BLaER1 (cell line): Measurements from ENCODE around the gene TSPAN5.
A peak's percentile ranks its signal among the peaks of the same experiment; 100 is the strongest.
"Not testable (repeated sequence)": the region's sequence is repeated elsewhere in the genome, so short reads cannot be mapped to it uniquely, and the experiment has no call there.

ENCODE experiments used
- H3K27ac ChIP-seq: shearing (Covaris generic); formaldehyde crosslinking; 2 replicates; pipeline ENCODE4 v1.8.1; 2022
- H3K27me3 ChIP-seq: shearing (Covaris generic); formaldehyde crosslinking; 2 replicates; pipeline ENCODE4 v1.8.1; 2022
- H3K36me3 ChIP-seq: shearing (Covaris generic); formaldehyde crosslinking; 2 replicates; pipeline ENCODE4 v1.8.1; 2022
- H3K4me1 ChIP-seq: shearing (Covaris generic); formaldehyde crosslinking; 2 replicates; pipeline ENCODE4 v1.8.1; 2022
- H3K4me2 ChIP-seq: shearing (Covaris generic); formaldehyde crosslinking; 2 replicates; pipeline ENCODE4 v1.8.1; 2022
- H3K4me3 ChIP-seq: shearing (Covaris generic); formaldehyde crosslinking; 2 replicates; pipeline ENCODE4 v1.8.1; 2022
- H3K9ac ChIP-seq: shearing (Covaris generic); formaldehyde crosslinking; 2 replicates; pipeline ENCODE4 v1.8.1; 2022
- H3K9me3 ChIP-seq: shearing (Covaris generic); formaldehyde crosslinking; 2 replicates; pipeline ENCODE4 v1.8.1; 2022
- H4K20me1 ChIP-seq: shearing (Covaris generic); formaldehyde crosslinking; 2 replicates; pipeline ENCODE4 v1.8.1; 2022
- Cebpa-rat ChIP-seq: shearing (Covaris generic); IDR thresholded peaks from 2 replicates; pipeline ENCODE4 v1.8.1; 2022

The TSPAN5 gene

GRCh38 chr4:98544818-98545414, 113.5 kb downstream of the TSPAN5 start:
- no peak overlapping the region for H3K27ac ChIP-seq
- H4K20me1 ChIP-seq: no peaks in the 10 kb centered on the region

GRCh38 chr4:98544141-98544817, 114.1 kb downstream of the TSPAN5 start:
- H4K20me1 ChIP-seq: no peaks in the 10 kb centered on the region
- H3K36me3 ChIP-seq: no peaks in the 10 kb centered on the region
- no peaks in the 10 kb centered on the region for H3K9me3 ChIP-seq
- no peak overlapping the region for H3K4me3 ChIP-seq
- no peak overlapping the region for H3K4me2 ChIP-seq
- no peak overlapping the region for H3K9ac ChIP-seq
- H3K27me3 ChIP-seq: no peaks in the 10 kb centered on the region
- H3K4me1 ChIP-seq: no peaks in the 10 kb centered on the region
- TF ChIP-seq Cebpa-rat: no peak
- no peak overlapping the region for H3K27ac ChIP-seq

More at GRCh38 chr4:98544818-98545414, 113.5 kb downstream of the TSPAN5 start:
- Histone ChIP-seq H3K27me3 (no peaks in the 10 kb centered on the region), H3K9ac (no peak overlapping the region), H3K4me2 (no peak overlapping the region), H3K36me3 (no peaks in the 10 kb centered on the region), H3K4me1 (no peaks in the 10 kb centered on the region), H3K9me3 (no peaks in the 10 kb centered on the region), H3K4me3 (no peak overlapping the region)
- TF ChIP-seq Cebpa-rat: no peak

- Histone ChIP-seq H3K9me3 (0 out of 2 replicates have a peak, but pooled peaks cover 2% of the 10 kb centered on the region), H3K4me3 (no peak overlapping the region), H3K27me3 (no peaks in the 10 kb centered on the region), H3K27ac (no peak overlapping the region), H3K4me2 (no peak overlapping the region), H3K9ac (no peak overlapping the region), H3K36me3 (no peaks in the 10 kb centered on the region), H4K20me1 (no peaks in the 10 kb centered on the region), H3K4me1 (no peaks in the 10 kb centered on the region)
- no peak for TF ChIP-seq Cebpa-rat
These were observed 116.4 kb downstream of the TSPAN5 start for GRCh38 chr4:98542011-98542410.

- Histone ChIP-seq H3K9ac (no peak overlapping the region), H3K4me1 (no peaks in the 10 kb centered on the region), H3K27ac (no peak overlapping the region), H3K27me3 (no peaks in the 10 kb centered on the region), H3K4me2 (no peak overlapping the region), H3K36me3 (no peaks in the 10 kb centered on the region), H3K9me3 (0 out of 2 replicates have a peak, but pooled peaks cover 6% of the 10 kb centered on the region), H4K20me1 (no peaks in the 10 kb centered on the region), H3K4me3 (no peak overlapping the region)
- TF ChIP-seq Cebpa-rat: no peak
These were observed 117.6 kb downstream of the TSPAN5 start for GRCh38 chr4:98540803-98541202.

- no peak for TF ChIP-seq Cebpa-rat
- Histone ChIP-seq H3K4me3 (no peak overlapping the region), H3K36me3 (no peaks in the 10 kb centered on the region), H3K27me3 (no peaks in the 10 kb centered on the region), H4K20me1 (no peaks in the 10 kb centered on the region), H3K4me1 (no peaks in the 10 kb centered on the region), H3K9me3 (0 out of 2 replicates have a peak, but pooled peaks cover 6% of the 10 kb centered on the region), H3K27ac (no peak overlapping the region), H3K9ac (no peak overlapping the region), H3K4me2 (no peak overlapping the region)
These were observed 118.7 kb downstream of the TSPAN5 start for GRCh38 chr4:98539741-98540140.

DNA sequence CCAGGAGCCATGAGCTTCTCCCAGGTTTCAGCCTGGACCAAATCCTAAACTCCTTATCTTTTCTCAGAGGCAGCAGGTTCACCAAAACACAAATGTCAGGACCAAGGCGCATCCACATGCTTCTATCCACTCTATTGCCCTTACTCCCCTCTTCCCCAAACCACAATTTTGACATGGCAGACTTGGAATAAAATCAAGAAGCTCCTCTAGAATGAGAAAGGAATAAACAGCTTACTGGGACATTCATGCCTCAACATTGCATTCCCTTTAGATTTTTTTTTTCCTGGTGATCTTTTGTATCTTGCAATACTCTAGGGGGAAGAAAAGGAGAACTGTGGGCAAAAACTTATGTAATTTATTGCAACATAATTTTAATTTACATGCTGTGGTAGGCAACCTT, 119.1 kb downstream of the TSPAN5 start:
- no peaks in the 10 kb centered on the region for H3K4me1 ChIP-seq
- no peak overlapping the region for H3K4me3 ChIP-seq
- H3K9ac ChIP-seq: no peak overlapping the region
- no peaks in the 10 kb centered on the region for H3K36me3 ChIP-seq
- 0 out of 2 replicates have a peak, but pooled peaks cover 6% of the 10 kb centered on the region for H3K9me3 ChIP-seq
- H3K27ac ChIP-seq: no peak overlapping the region
- peak; percentile 19; the same call in 1 of the 2 replicates for TF ChIP-seq Cebpa-rat
- H3K27me3 ChIP-seq: no peaks in the 10 kb centered on the region
- H4K20me1 ChIP-seq: no peaks in the 10 kb centered on the region
- H3K4me2 ChIP-seq: no peak overlapping the region

GRCh38 chr4:98536631-98537030, 121.8 kb downstream of the TSPAN5 start:
- H3K4me1 ChIP-seq: no peaks in the 10 kb centered on the region
- H4K20me1 ChIP-seq: no peaks in the 10 kb centered on the region
- no peaks in the 10 kb centered on the region for H3K27me3 ChIP-seq
- no peak for TF ChIP-seq Cebpa-rat
- H3K27ac ChIP-seq: no peak overlapping the region
- no peak overlapping the region for H3K9ac ChIP-seq
- no peaks in the 10 kb centered on the region for H3K36me3 ChIP-seq
- no peak overlapping the region for H3K4me2 ChIP-seq
- 0 out of 2 replicates have a peak, but pooled peaks cover 6% of the 10 kb centered on the region for H3K9me3 ChIP-seq
- H3K4me3 ChIP-seq: no peak overlapping the region

- H3K36me3 ChIP-seq, H3K4me3 ChIP-seq, H3K4me1 ChIP-seq, H3K27ac ChIP-seq, H3K27me3 ChIP-seq, H3K4me2 ChIP-seq, H3K9ac ChIP-seq, H3K9me3 ChIP-seq, H4K20me1 ChIP-seq: not testable (repeated sequence)
These were observed 124.3 kb downstream of the TSPAN5 start for GRCh38 chr4:98534146-98534545.

- Histone ChIP-seq H3K9ac (no peak overlapping the region), H3K27me3 (no peaks in the 10 kb centered on the region), H3K27ac (no peak overlapping the region), H3K4me1 (no peaks in the 10 kb centered on the region), H4K20me1 (no peaks in the 10 kb centered on the region), H3K4me2 (no peak overlapping the region), H3K36me3 (no peaks in the 10 kb centered on the region), H3K4me3 (no peak overlapping the region), H3K9me3 (no peaks in the 10 kb centered on the region)
- no peak for TF ChIP-seq Cebpa-rat
These were observed 127.8 kb downstream of the TSPAN5 start for GRCh38 chr4:98530572-98530971.

DNA sequence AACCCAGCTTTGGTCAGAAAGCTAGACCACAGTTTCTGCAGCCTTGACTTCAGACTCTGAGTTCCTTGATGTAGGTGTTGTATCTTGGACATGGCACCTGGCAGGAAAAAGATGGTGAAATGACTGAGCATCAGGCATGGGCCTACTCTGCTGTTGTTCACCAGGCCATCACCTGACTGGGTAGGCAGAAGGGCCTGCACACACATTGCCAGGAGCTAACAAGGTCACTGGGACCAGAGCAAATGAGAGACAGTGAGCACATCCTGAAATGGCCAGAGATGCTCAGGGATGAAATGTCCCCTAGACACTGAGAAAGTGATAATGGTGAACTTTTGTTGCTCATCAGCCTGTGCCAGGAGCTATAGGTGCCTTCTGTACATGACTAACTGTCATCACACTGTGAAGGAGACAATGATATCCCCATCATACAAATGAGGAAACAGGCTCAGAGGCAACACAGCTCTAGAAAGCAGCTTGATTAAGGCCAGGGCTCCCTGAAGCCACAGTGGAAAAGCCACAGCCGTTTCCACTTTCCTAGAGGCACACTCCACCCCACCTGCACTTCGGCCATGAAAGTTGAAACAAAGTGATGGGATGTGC, 128.3 kb downstream of the TSPAN5 start:
- Histone ChIP-seq H3K4me3 (no peak overlapping the region), H3K36me3 (no peaks in the 10 kb centered on the region), H3K27me3 (no peaks in the 10 kb centered on the region), H3K4me2 (no peak overlapping the region), H3K9ac (no peak overlapping the region), H3K27ac (no peak overlapping the region), H3K9me3 (no peaks in the 10 kb centered on the region), H3K4me1 (no peaks in the 10 kb centered on the region), H4K20me1 (no peaks in the 10 kb centered on the region)
- no peak for TF ChIP-seq Cebpa-rat
